ENCODE measurements around the gene ATP6V0A1.
"Not testable (repeated sequence)": the region's sequence is repeated elsewhere in the genome, so short reads cannot be mapped to it uniquely, and the experiment has no call there.

Gene ATP6V0A1

GRCh38 chr17:42467889-42468288, 9.2 kb downstream of the ATP6V0A1 start:
- H3K4me1 ChIP-seq (ENCODE audit: insufficient read depth, insufficient read length), result no peaks in the 10 kb centered on the region
- no peaks in the 10 kb centered on the region for H3K9me3 ChIP-seq (ENCODE audit: insufficient read depth, low read length)
- DNase-seq (ENCODE audit: low read depth, low spot score), result no peak
- H3K9ac ChIP-seq (ENCODE audit: insufficient read length, low read depth), result no peak overlapping the region
- peaks cover 67% of the 10 kb centered on the region for H3K36me3 ChIP-seq (ENCODE audit: insufficient read depth, insufficient read length, low read length)
- no peak overlapping the region for H3K4me3 ChIP-seq (ENCODE audit: insufficient read length, low read depth)
- no peaks in the 10 kb centered on the region for H3K27me3 ChIP-seq (ENCODE audit: insufficient read depth, insufficient read length)
- TF ChIP-seq SUZ12 (IDR thresholded peaks at IDR 0.05; ENCODE audit: extremely low read depth, insufficient read depth, insufficient read length), result no peak
- no peak for TF ChIP-seq ZNF274 (IDR thresholded peaks at IDR 0.05; ENCODE audit: low read depth, low read length)
- TF ChIP-seq YY1 (IDR thresholded peaks at IDR 0.05; ENCODE audit: insufficient read depth, insufficient read length), result no peak

DNA sequence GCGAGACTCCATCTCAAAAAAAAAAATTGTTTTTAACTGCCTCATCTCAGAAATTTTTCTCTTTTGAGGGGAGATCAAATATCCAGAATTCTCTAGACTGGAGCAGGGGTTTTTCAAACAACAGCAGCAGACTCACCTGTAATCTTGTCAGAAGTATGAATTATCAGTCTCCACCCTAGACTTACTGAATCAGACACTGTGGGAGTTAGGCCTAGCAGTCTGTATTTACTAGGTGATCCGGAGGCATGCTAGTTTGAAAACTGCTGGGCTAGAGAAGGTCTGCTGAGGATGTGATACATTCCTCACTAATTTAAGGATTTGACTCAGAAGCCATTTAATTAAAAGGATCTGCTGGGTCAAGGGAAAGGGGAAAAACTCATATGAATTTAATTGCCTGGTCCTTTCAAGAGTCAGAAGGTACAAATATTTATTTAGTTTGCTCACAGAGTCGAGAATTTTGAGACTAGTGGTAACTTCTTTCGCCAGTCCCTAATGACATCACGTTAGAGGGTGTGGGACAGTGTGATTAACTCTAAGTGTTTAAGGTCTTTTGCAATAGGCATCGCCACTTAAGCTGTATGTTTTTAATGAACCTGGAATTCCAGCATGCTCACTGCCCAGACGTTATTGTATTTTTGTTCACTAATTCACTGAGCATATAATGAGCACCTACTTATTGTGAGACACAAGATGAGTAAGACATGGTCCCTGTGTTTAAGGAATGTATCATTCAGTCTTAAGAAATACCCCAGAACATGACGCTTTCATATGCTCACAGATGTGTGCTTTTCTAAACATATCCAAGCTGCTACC, 14.2 kb downstream of the ATP6V0A1 start:
- H3K9ac ChIP-seq (ENCODE audit: insufficient read length, low read depth), result no peak overlapping the region
- TF ChIP-seq YY1 (IDR thresholded peaks at IDR 0.05; ENCODE audit: insufficient read depth, insufficient read length) (no peak), SUZ12 (IDR thresholded peaks at IDR 0.05; ENCODE audit: extremely low read depth, insufficient read depth, insufficient read length) (no peak), ZNF274 (IDR thresholded peaks at IDR 0.05; ENCODE audit: low read depth, low read length) (no peak)
- peaks cover 76% of the 10 kb centered on the region for H3K36me3 ChIP-seq (ENCODE audit: insufficient read depth, insufficient read length, low read length)
- H3K27me3 ChIP-seq (ENCODE audit: insufficient read depth, insufficient read length), result no peaks in the 10 kb centered on the region
- H3K4me3 ChIP-seq (ENCODE audit: insufficient read length, low read depth), result no peak overlapping the region
- DNase-seq (ENCODE audit: low read depth, low spot score), result no peak
- H3K9me3 ChIP-seq (ENCODE audit: insufficient read depth, low read length), result no peaks in the 10 kb centered on the region
- H3K4me1 ChIP-seq (ENCODE audit: insufficient read depth, insufficient read length), result no peaks in the 10 kb centered on the region

- Histone ChIP-seq H3K9me3 (ENCODE audit: insufficient read depth, low read length) (no peaks in the 10 kb centered on the region), H3K4me1 (ENCODE audit: insufficient read depth, insufficient read length) (no peaks in the 10 kb centered on the region), H3K36me3 (ENCODE audit: insufficient read depth, insufficient read length, low read length) (peaks cover 75% of the 10 kb centered on the region), H3K9ac (ENCODE audit: insufficient read length, low read depth) (no peak overlapping the region), H3K27me3 (ENCODE audit: insufficient read depth, insufficient read length) (no peaks in the 10 kb centered on the region), H3K4me3 (ENCODE audit: insufficient read length, low read depth) (no peak overlapping the region)
- TF ChIP-seq YY1 (IDR thresholded peaks at IDR 0.05; ENCODE audit: insufficient read depth, insufficient read length), result no peak
- no peak for TF ChIP-seq SUZ12 (IDR thresholded peaks at IDR 0.05; ENCODE audit: extremely low read depth, insufficient read depth, insufficient read length)
- TF ChIP-seq ZNF274 (IDR thresholded peaks at IDR 0.05; ENCODE audit: low read depth, low read length), result no peak
- DNase-seq (ENCODE audit: low read depth, low spot score), result no peak
Measured at GRCh38 chr17:42474276-42474675, 15.6 kb downstream of the ATP6V0A1 start.

GRCh38 chr17:42475121-42475520, 16.4 kb downstream of the ATP6V0A1 start:
- H3K4me3 ChIP-seq (ENCODE audit: insufficient read length, low read depth), result no peak overlapping the region
- no peak for DNase-seq (ENCODE audit: low read depth, low spot score)
- peaks cover 73% of the 10 kb centered on the region for H3K36me3 ChIP-seq (ENCODE audit: insufficient read depth, insufficient read length, low read length)
- H3K9ac ChIP-seq (ENCODE audit: insufficient read length, low read depth), result no peak overlapping the region
- H3K27me3 ChIP-seq (ENCODE audit: insufficient read depth, insufficient read length), result no peaks in the 10 kb centered on the region
- no peaks in the 10 kb centered on the region for H3K4me1 ChIP-seq (ENCODE audit: insufficient read depth, insufficient read length)
- H3K9me3 ChIP-seq (ENCODE audit: insufficient read depth, low read length), result no peaks in the 10 kb centered on the region
- TF ChIP-seq ZNF274 (IDR thresholded peaks at IDR 0.05; ENCODE audit: low read depth, low read length) (no peak), SUZ12 (IDR thresholded peaks at IDR 0.05; ENCODE audit: extremely low read depth, insufficient read depth, insufficient read length) (no peak), YY1 (IDR thresholded peaks at IDR 0.05; ENCODE audit: insufficient read depth, insufficient read length) (no peak)

GRCh38 chr17:42475835-42476234, 17.2 kb downstream of the ATP6V0A1 start:
- TF ChIP-seq SUZ12 (IDR thresholded peaks at IDR 0.05; ENCODE audit: extremely low read depth, insufficient read depth, insufficient read length) (no peak), YY1 (IDR thresholded peaks at IDR 0.05; ENCODE audit: insufficient read depth, insufficient read length) (no peak), ZNF274 (IDR thresholded peaks at IDR 0.05; ENCODE audit: low read depth, low read length) (no peak)
- DNase-seq (ENCODE audit: low read depth, low spot score), result no peak
- no peaks in the 10 kb centered on the region for H3K27me3 ChIP-seq (ENCODE audit: insufficient read depth, insufficient read length)
- no peak overlapping the region for H3K9ac ChIP-seq (ENCODE audit: insufficient read length, low read depth)
- H3K36me3 ChIP-seq (ENCODE audit: insufficient read depth, insufficient read length, low read length), result peaks cover 72% of the 10 kb centered on the region
- no peaks in the 10 kb centered on the region for H3K4me1 ChIP-seq (ENCODE audit: insufficient read depth, insufficient read length)
- no peak overlapping the region for H3K4me3 ChIP-seq (ENCODE audit: insufficient read length, low read depth)
- H3K9me3 ChIP-seq (ENCODE audit: insufficient read depth, low read length), result no peaks in the 10 kb centered on the region

DNA sequence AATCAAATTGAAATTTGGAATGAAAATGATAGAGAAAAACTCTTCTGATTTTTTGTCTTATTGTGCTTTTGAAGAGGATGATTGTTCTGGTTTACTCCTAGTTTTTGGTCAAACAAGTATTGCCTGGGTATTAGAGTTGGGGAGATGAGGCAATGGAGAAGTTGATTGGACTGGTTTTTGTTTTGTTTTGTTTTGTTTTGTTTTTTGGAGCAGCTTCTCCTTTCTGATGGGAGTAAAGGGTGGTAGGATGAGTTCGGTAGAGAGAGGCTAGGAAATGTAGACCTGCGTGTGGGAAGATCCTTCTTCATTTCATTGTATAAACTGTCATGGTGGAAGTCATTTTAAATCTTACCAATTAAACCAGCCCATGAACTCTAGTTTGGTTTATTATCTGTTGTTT, 17.7 kb downstream of the ATP6V0A1 start:
- no peaks in the 10 kb centered on the region for H3K27me3 ChIP-seq (ENCODE audit: insufficient read depth, insufficient read length)
- H3K36me3 ChIP-seq (ENCODE audit: insufficient read depth, insufficient read length, low read length), result peaks cover 75% of the 10 kb centered on the region
- no peaks in the 10 kb centered on the region for H3K4me1 ChIP-seq (ENCODE audit: insufficient read depth, insufficient read length)
- H3K9me3 ChIP-seq (ENCODE audit: insufficient read depth, low read length), result no peaks in the 10 kb centered on the region
- TF ChIP-seq ZNF274 (IDR thresholded peaks at IDR 0.05; ENCODE audit: low read depth, low read length) (no peak), YY1 (IDR thresholded peaks at IDR 0.05; ENCODE audit: insufficient read depth, insufficient read length) (no peak), SUZ12 (IDR thresholded peaks at IDR 0.05; ENCODE audit: extremely low read depth, insufficient read depth, insufficient read length) (no peak)
- H3K9ac ChIP-seq (ENCODE audit: insufficient read length, low read depth), result no peak overlapping the region
- no peak overlapping the region for H3K4me3 ChIP-seq (ENCODE audit: insufficient read length, low read depth)
- no peak for DNase-seq (ENCODE audit: low read depth, low spot score)

- Histone ChIP-seq H3K27me3 (ENCODE audit: insufficient read depth, insufficient read length) (no peaks in the 10 kb centered on the region), H3K4me1 (ENCODE audit: insufficient read depth, insufficient read length) (no peaks in the 10 kb centered on the region), H3K9me3 (ENCODE audit: insufficient read depth, low read length) (no peaks in the 10 kb centered on the region), H3K4me3 (ENCODE audit: insufficient read length, low read depth) (no peak overlapping the region), H3K36me3 (ENCODE audit: insufficient read depth, insufficient read length, low read length) (peaks cover 79% of the 10 kb centered on the region), H3K9ac (ENCODE audit: insufficient read length, low read depth) (no peak overlapping the region)
- DNase-seq (ENCODE audit: low read depth, low spot score), result no peak
- TF ChIP-seq ZNF274 (IDR thresholded peaks at IDR 0.05; ENCODE audit: low read depth, low read length) (no peak), SUZ12 (IDR thresholded peaks at IDR 0.05; ENCODE audit: extremely low read depth, insufficient read depth, insufficient read length) (no peak), YY1 (IDR thresholded peaks at IDR 0.05; ENCODE audit: insufficient read depth, insufficient read length) (no peak)
Measured at GRCh38 chr17:42477173-42477572, 18.5 kb downstream of the ATP6V0A1 start.

- H3K4me1 ChIP-seq (ENCODE audit: insufficient read depth, insufficient read length); H3K9me3 ChIP-seq (ENCODE audit: insufficient read depth, low read length); H3K9ac ChIP-seq (ENCODE audit: insufficient read length, low read depth); H3K4me3 ChIP-seq (ENCODE audit: insufficient read length, low read depth); DNase-seq (ENCODE audit: low read depth, low spot score); H3K27me3 ChIP-seq (ENCODE audit: insufficient read depth, insufficient read length): not testable (repeated sequence)
- H3K36me3 ChIP-seq (ENCODE audit: insufficient read depth, insufficient read length, low read length), result peaks cover 77% of the 10 kb centered on the region
Measured at GRCh38 chr17:42477824-42478223, 19.1 kb downstream of the ATP6V0A1 start.

All from NT2/D1 (cell line).